GM11168 (cell line): ENCODE measurements around the gene PYM1.

Experiments used
- in situ Hi-C: fragments of 300-500 bp; cut with MboI; formaldehyde crosslinking; loops from one replicate; pipeline ENCODE4 v1.12.0; 2022; ENCODE audit warnings: low sequenced_read_pairs; ENCODE audit not compliant: unreplicated experiment

Gene PYM1

GRCh38 chr12:55927588-55928502, at the start of gene PYM1:
TSS of gene PYM1 (minus strand) at chr12:55927894. CDS start at chr12:55927761, 133 bp downstream.
- in situ Hi-C loops, result no loop called here

GRCh38 chr12:55974308-55974730, 46.6 kb upstream of the PYM1 start:
- in situ Hi-C loops, result no loop called here

GRCh38 chr12:55973599-55974307, 46.1 kb upstream of the PYM1 start, which contains the start of gene RAB5B:
TSS of gene RAB5B (plus strand) at chr12:55974078. CDS start at chr12:55986961, 12,883 bp downstream.
- in situ Hi-C loops, result no loop called here

- in situ Hi-C loops, result no loop called here
These were observed 45.4 kb upstream of the PYM1 start for GRCh38 chr12:55972911-55973598.

GRCh38 chr12:55972456-55972855, 44.8 kb upstream of the PYM1 start:
- in situ Hi-C loops, result no loop called here

GRCh38 chr12:55972042-55972441, 44.3 kb upstream of the PYM1 start:
- in situ Hi-C loops, result no loop called here

GRCh38 chr12:55970775-55971174, 43.1 kb upstream of the PYM1 start:
- in situ Hi-C loops, result no loop called here

GRCh38 chr12:55969356-55969755, 41.7 kb upstream of the PYM1 start:
- in situ Hi-C loops, result no loop called here

- in situ Hi-C loops, result no loop called here
These were observed 39.0 kb upstream of the PYM1 start, which contains the start of gene CDK2 for GRCh38 chr12:55966408-55967281. TSS of gene CDK2 (plus strand) at chr12:55966830. CDS start at chr12:55967009, 179 bp downstream.

- in situ Hi-C loops, result no loop called here
These were observed 38.3 kb upstream of the PYM1 start, which contains the start of gene PMEL for GRCh38 chr12:55965941-55966407. TSS of gene PMEL (minus strand) at chr12:55966042. CDS start at chr12:55966011, 31 bp downstream.

- in situ Hi-C loops, result no loop called here
These were observed 37.5 kb upstream of the PYM1 start for GRCh38 chr12:55965240-55965639.

GRCh38 chr12:55963760-55964159, 36.1 kb upstream of the PYM1 start:
- in situ Hi-C loops, result no loop called here

GRCh38 chr12:55957106-55957859, 29.6 kb upstream of the PYM1 start:
- in situ Hi-C loops, result no loop called here

GRCh38 chr12:55955800-55956508, 28.3 kb upstream of the PYM1 start:
- in situ Hi-C loops, result no loop called here

- in situ Hi-C loops, result no loop called here
These were observed 27.6 kb upstream of the PYM1 start for GRCh38 chr12:55955344-55955743.

- in situ Hi-C loops, result no loop called here
These were observed 18.9 kb upstream of the PYM1 start for GRCh38 chr12:55946553-55946952.

- in situ Hi-C loops, result loop anchor here (5.0 kb wide), 1 partner anchor 195 kb away; no protein-coding TSS in a partner anchor
These were observed 15.0 kb upstream of the PYM1 start for GRCh38 chr12:55942577-55943136.

- in situ Hi-C loops, result loop anchor here (5.0 kb wide), 1 partner anchor 195 kb away; no protein-coding TSS in a partner anchor
These were observed 14.4 kb upstream of the PYM1 start for GRCh38 chr12:55942055-55942454.
